Measurements from ENCODE around the gene B3GALT6.

B3GALT6 gene

GRCh38 chr1:1228596-1229321 is 3.3 kb upstream of the B3GALT6 start:
- no peak overlapping the region for H3K9ac ChIP-seq (ENCODE audit: low read length)
- H3K27me3 ChIP-seq (replicated peaks; ENCODE audit: control insufficient read depth, insufficient read depth, low read length): no peaks in the 10 kb centered on the region
- no peaks in the 10 kb centered on the region for H3K9me3 ChIP-seq (ENCODE audit: control insufficient read depth, low read length)
- no peak overlapping the region for H3K4me3 ChIP-seq (ENCODE audit: low read length)
- peaks cover 40% of the 10 kb centered on the region for H3K36me3 ChIP-seq (ENCODE audit: control insufficient read depth, insufficient read depth, low read length, severe bottlenecking)
- DNase-seq (ENCODE audit: low read depth): no peak
- peaks cover 22% of the 10 kb centered on the region for H3K4me1 ChIP-seq (ENCODE audit: control insufficient read depth, insufficient read depth, low read length)

DNA sequence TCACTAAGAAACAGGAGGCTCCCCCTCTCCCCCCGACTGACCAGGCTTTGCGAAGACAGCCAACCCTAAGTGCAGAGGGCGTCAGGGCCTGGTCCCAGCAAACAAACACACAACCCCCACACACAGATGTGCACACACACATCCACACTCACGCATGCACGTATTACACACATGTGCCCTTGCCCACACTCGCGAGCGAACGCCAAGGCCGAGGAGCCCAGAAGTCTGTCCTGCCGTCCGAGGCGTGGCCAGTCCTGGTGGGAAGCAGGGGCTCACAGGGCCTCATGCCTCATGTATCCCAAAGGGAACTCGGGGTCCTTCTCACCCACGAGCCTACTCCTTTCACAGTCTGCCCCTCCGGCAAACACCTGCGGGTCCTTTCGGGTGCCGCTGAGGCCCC is 2.3 kb upstream of the B3GALT6 start:
- peaks cover 22% of the 10 kb centered on the region for H3K4me1 ChIP-seq (ENCODE audit: control insufficient read depth, insufficient read depth, low read length)
- peaks cover 36% of the 10 kb centered on the region for H3K36me3 ChIP-seq (ENCODE audit: control insufficient read depth, insufficient read depth, low read length, severe bottlenecking)
- H3K9ac ChIP-seq (ENCODE audit: low read length): peak overlapping the region; percentile 94
- H3K4me3 ChIP-seq (ENCODE audit: low read length): peak overlapping the region; percentile 87
- no peaks in the 10 kb centered on the region for H3K27me3 ChIP-seq (replicated peaks; ENCODE audit: control insufficient read depth, insufficient read depth, low read length)
- no peak for DNase-seq (ENCODE audit: low read depth)
- H3K9me3 ChIP-seq (ENCODE audit: control insufficient read depth, low read length): no peaks in the 10 kb centered on the region

GRCh38 chr1:1230656-1231399 is 1.2 kb upstream of the B3GALT6 start:
- peak overlapping the region; percentile 94 for H3K9ac ChIP-seq (ENCODE audit: low read length)
- H3K9me3 ChIP-seq (ENCODE audit: control insufficient read depth, low read length): no peaks in the 10 kb centered on the region
- H3K36me3 ChIP-seq (ENCODE audit: control insufficient read depth, insufficient read depth, low read length, severe bottlenecking): peaks cover 26% of the 10 kb centered on the region
- peak overlapping the region; percentile 87 for H3K4me3 ChIP-seq (ENCODE audit: low read length)
- no peaks in the 10 kb centered on the region for H3K27me3 ChIP-seq (replicated peaks; ENCODE audit: control insufficient read depth, insufficient read depth, low read length)
- H3K4me1 ChIP-seq (ENCODE audit: control insufficient read depth, insufficient read depth, low read length): peaks cover 22% of the 10 kb centered on the region
- DNase-seq (ENCODE audit: low read depth): peak; percentile 55

DNA sequence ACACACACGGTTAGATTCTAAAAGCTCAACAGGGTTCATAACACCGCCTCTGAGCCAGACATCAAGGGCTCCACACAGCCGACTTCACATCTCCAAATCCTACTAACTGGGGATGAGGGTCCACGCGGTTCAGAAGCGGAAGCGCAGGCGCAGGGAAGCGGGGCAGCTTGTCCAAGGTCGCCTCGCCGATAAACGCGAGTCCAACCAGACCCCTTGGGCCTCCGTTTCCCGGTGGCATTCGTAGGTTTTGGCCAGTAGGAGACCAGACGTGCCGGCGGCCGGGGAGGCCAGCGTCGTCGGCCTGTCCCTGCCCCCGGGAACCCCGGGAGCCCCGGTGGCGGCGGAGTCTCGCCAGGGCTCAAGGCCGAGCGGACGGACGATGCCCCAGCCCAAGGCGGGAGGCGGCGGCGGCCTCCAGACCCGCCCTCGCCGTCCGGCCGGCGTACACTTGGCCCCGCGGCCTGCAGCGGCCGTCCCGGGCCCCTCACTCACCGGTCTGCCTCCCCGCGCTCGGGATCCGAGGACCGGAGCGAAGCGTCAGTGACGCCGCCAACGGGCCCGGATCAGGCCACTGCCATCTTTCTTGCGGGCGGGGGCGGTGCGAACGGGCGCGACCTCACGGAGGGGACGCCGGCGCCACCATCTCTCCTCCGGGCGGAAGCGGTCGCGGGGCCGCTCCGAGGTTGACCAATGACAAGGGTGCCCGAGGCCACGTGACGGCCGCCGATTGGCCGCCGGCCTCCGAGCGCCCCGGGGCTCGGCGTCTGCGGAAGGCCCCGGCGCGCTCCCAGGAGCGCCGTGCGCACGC is 433 bp upstream of the B3GALT6 start, which contains the start of gene SDF4:
SDF4 (minus strand) TSS at position 602 of the 808 bp plus-strand sequence. CDS start 3,229 bp downstream, outside the sequence.
- DNase-seq (ENCODE audit: low read depth): peak; percentile 98
- Histone ChIP-seq H3K4me1 (ENCODE audit: control insufficient read depth, insufficient read depth, low read length) (peaks cover 22% of the 10 kb centered on the region), H3K4me3 (ENCODE audit: low read length) (peak within 1 kb of the TSS; percentile 87), H3K9ac (ENCODE audit: low read length) (peak within 1 kb of the TSS; percentile 94), H3K27me3 (replicated peaks; ENCODE audit: control insufficient read depth, insufficient read depth, low read length) (no peaks in the 10 kb centered on the region), H3K36me3 (ENCODE audit: control insufficient read depth, insufficient read depth, low read length, severe bottlenecking) (peaks cover 20% of the 10 kb centered on the region), H3K9me3 (ENCODE audit: control insufficient read depth, low read length) (no peaks in the 10 kb centered on the region)

- peaks cover 22% of the 10 kb centered on the region for H3K4me1 ChIP-seq (ENCODE audit: control insufficient read depth, insufficient read depth, low read length)
- no peak for DNase-seq (ENCODE audit: low read depth)
- H3K9ac ChIP-seq (ENCODE audit: low read length): peak overlapping the region; percentile 46
- no peaks in the 10 kb centered on the region for H3K9me3 ChIP-seq (ENCODE audit: control insufficient read depth, low read length)
- no peaks in the 10 kb centered on the region for H3K27me3 ChIP-seq (replicated peaks; ENCODE audit: control insufficient read depth, insufficient read depth, low read length)
- H3K4me3 ChIP-seq (ENCODE audit: low read length): peak overlapping the region; percentile 76
- H3K36me3 ChIP-seq (ENCODE audit: control insufficient read depth, insufficient read depth, low read length, severe bottlenecking): peaks cover 9% of the 10 kb centered on the region
Measured at GRCh38 chr1:1232796-1233566, 944 bp downstream of the B3GALT6 start.

DNA sequence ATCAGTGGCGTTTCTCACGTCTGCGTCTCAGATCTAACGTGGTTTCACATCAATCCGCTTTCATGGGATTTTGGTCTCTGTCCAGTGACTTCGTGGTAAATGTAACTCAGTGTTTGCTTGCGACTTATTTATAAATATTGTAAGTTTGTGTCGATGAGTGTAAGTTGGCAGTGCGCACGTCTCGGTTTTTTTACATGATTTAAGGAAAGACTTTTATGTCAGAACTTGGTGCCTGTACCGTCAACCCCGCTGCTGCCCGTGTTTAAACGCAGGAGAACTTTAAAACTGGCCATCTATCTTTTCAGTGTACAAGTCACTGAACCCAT is 1.5 kb downstream of the B3GALT6 start:
- H3K9me3 ChIP-seq (ENCODE audit: control insufficient read depth, low read length): no peaks in the 10 kb centered on the region
- H3K4me1 ChIP-seq (ENCODE audit: control insufficient read depth, insufficient read depth, low read length): peaks cover 22% of the 10 kb centered on the region
- H3K27me3 ChIP-seq (replicated peaks; ENCODE audit: control insufficient read depth, insufficient read depth, low read length): peaks cover 5% of the 10 kb centered on the region
- peaks cover 4% of the 10 kb centered on the region for H3K36me3 ChIP-seq (ENCODE audit: control insufficient read depth, insufficient read depth, low read length, severe bottlenecking)
- no peak for DNase-seq (ENCODE audit: low read depth)
- H3K9ac ChIP-seq (ENCODE audit: low read length): no peak overlapping the region
- no peak overlapping the region for H3K4me3 ChIP-seq (ENCODE audit: low read length)

DNA sequence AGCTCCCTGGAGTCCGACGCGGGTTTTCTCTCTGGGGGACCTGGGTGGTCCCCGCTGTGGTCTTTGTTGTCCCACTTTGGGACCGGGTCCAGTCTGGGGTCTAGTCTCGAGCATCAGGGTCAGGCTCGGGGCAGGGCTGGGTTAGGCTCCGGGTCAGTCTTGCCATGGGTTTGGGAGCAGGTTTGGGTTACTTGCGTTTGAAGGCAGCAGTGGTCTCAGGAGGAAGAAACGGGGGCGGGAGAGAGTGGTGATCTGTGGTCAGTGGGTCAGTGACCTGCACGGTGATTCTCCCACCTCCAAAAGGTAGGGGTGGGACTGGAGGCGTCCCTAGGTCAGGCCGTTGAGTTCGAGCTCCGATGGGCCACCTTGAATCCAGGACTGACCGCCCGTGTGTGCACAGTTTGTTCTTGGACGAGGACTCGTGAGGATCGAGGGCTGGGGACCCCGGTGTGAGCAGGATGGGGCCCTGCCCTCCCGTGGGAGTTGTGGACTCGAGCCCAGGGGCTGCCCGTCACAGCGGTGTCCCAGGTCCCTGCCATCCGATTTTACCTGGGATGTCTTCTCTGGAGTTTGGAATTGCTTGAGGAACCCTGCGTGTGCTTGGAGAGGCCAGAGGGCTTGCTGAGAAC is 2.3 kb downstream of the B3GALT6 start:
- H3K9me3 ChIP-seq (ENCODE audit: control insufficient read depth, low read length): no peaks in the 10 kb centered on the region
- H3K36me3 ChIP-seq (ENCODE audit: control insufficient read depth, insufficient read depth, low read length, severe bottlenecking): no peaks in the 10 kb centered on the region
- H3K4me1 ChIP-seq (ENCODE audit: control insufficient read depth, insufficient read depth, low read length): peaks cover 22% of the 10 kb centered on the region

GRCh38 chr1:1235016-1235744 is 3.1 kb downstream of the B3GALT6 start:
- Histone ChIP-seq H3K4me3 (ENCODE audit: low read length) (no peak overlapping the region), H3K27me3 (replicated peaks; ENCODE audit: control insufficient read depth, insufficient read depth, low read length) (peaks cover 14% of the 10 kb centered on the region), H3K9ac (ENCODE audit: low read length) (no peak overlapping the region), H3K36me3 (ENCODE audit: control insufficient read depth, insufficient read depth, low read length, severe bottlenecking) (no peaks in the 10 kb centered on the region), H3K9me3 (ENCODE audit: control insufficient read depth, low read length) (no peaks in the 10 kb centered on the region), H3K4me1 (ENCODE audit: control insufficient read depth, insufficient read depth, low read length) (peaks cover 13% of the 10 kb centered on the region)
- no peak for DNase-seq (ENCODE audit: low read depth)

More for the DNA sequence above, 2.3 kb downstream of the B3GALT6 start:
- Histone ChIP-seq H3K27me3 (replicated peaks; ENCODE audit: control insufficient read depth, insufficient read depth, low read length) (peaks cover 12% of the 10 kb centered on the region), H3K9ac (ENCODE audit: low read length) (no peak overlapping the region), H3K4me3 (ENCODE audit: low read length) (no peak overlapping the region)
- no peak for DNase-seq (ENCODE audit: low read depth)

DNA sequence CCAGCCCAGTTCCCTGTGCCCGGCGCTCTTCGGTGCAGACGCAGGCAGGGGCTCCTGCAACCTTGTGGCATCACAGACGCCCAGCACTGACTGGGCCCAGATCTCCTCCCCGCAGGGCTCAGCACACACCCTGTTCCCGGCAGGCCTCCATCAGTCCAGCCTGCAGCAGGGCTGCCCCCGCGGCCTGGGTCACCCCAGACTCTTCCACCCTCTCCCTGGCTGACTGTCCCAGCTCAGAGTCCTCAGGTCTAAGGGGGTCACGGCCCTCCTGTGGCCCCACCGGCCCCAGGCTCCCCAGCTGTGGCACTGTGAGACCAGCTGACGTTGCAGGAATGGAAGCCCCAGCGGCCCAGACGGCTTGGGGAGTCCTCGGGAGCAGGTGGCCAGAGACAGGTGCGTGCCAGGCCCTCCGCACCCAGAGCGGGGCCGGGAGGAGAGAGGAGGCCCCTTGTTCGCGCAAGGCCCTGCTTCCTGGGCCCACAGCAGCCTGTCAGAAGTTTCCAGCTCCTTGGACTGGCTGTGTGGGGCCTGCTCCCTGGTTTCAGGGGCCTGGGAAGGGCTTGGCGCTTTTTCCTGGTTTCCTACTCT is 4.2 kb downstream of the B3GALT6 start:
- peaks cover 11% of the 10 kb centered on the region for H3K4me1 ChIP-seq (ENCODE audit: control insufficient read depth, insufficient read depth, low read length)
- H3K4me3 ChIP-seq (ENCODE audit: low read length): no peak overlapping the region

More for the DNA sequence above, 4.2 kb downstream of the B3GALT6 start:
- DNase-seq (ENCODE audit: low read depth): no peak
- Histone ChIP-seq H3K36me3 (ENCODE audit: control insufficient read depth, insufficient read depth, low read length, severe bottlenecking) (no peaks in the 10 kb centered on the region), H3K27me3 (replicated peaks; ENCODE audit: control insufficient read depth, insufficient read depth, low read length) (peaks cover 14% of the 10 kb centered on the region), H3K9ac (ENCODE audit: low read length) (no peak overlapping the region), H3K9me3 (ENCODE audit: control insufficient read depth, low read length) (no peaks in the 10 kb centered on the region)
